ENCODE measurements around the gene CDC42BPB. TPM values are rescaled to one million over a fixed set of nuclear protein-coding genes. Genes with fewer than 3 reads are reported as not detected.

The CDC42BPB gene
- total RNA-seq, 2 experiments from 2014 or later, result 6.6 to 7.6 TPM

- Mint-ChIP-seq H3K4me3 (no peak overlapping the region), H3K9me3 (no peaks in the 10 kb centered on the region), H3K4me1 (ENCODE audit: low read depth) (peaks cover 12% of the 10 kb centered on the region), H3K27ac (no peak overlapping the region), H3K36me3 (ENCODE audit: low read depth) (peaks cover 4% of the 10 kb centered on the region), H3K27me3 (no peaks in the 10 kb centered on the region)
- Histone ChIP-seq H3K9me3 (ENCODE audit: control insufficient read depth in 1 of 2, insufficient read depth in 1 of 2, low read length in 2 of 2) (no peaks in the 10 kb centered on the region), H3K36me3 (ENCODE audit: insufficient read depth, low read length) (no peaks in the 10 kb centered on the region), H3K4me1 (ENCODE audit: insufficient read depth, low read length) (peaks cover 19% of the 10 kb centered on the region), H3K27me3 (ENCODE audit: control insufficient read depth in 1 of 2, insufficient read depth in 2 of 2, low read length in 2 of 2) (no peaks in the 10 kb centered on the region), H3K4me3 (ENCODE audit: low read length) (no peak overlapping the region), H3K27ac (ENCODE audit: low read depth in 1 of 2, low read length in 2 of 2) (no peak overlapping the region)
- ChIA-PET CTCF (no interaction called here), POLR2A (no interaction called here)
- DNase-seq (no peak), ATAC-seq (ENCODE audit: poor library complexity) (no peak)
- TF ChIP-seq CTCF (IDR thresholded peaks at IDR 0.05), result no peak
- intact Hi-C loops (cut with DNase I, micrococcal nuclease), result no loop called here
These were observed 104.2 kb downstream of the CDC42BPB start for GRCh38 chr14:102953100-102953499.

GRCh38 chr14:102952276-102952675, 105.1 kb downstream of the CDC42BPB start:
- Histone ChIP-seq H3K27ac (ENCODE audit: low read depth in 1 of 2, low read length in 2 of 2) (no peak overlapping the region), H3K4me1 (ENCODE audit: insufficient read depth, low read length) (peaks cover 25% of the 10 kb centered on the region), H3K36me3 (ENCODE audit: insufficient read depth, low read length) (no peaks in the 10 kb centered on the region), H3K27me3 (ENCODE audit: control insufficient read depth in 1 of 2, insufficient read depth in 2 of 2, low read length in 2 of 2) (no peaks in the 10 kb centered on the region), H3K4me3 (ENCODE audit: low read length) (no peak overlapping the region), H3K9me3 (ENCODE audit: control insufficient read depth in 1 of 2, insufficient read depth in 1 of 2, low read length in 2 of 2) (no peaks in the 10 kb centered on the region)
- CTCF ChIA-PET, result no interaction called here
- DNase-seq (no peak), ATAC-seq (ENCODE audit: poor library complexity) (no peak)
- no peak overlapping the region for H3K27ac Mint-ChIP-seq
- intact Hi-C loops (cut with DNase I, micrococcal nuclease), result no loop called here
- POLR2A ChIA-PET, result no interaction called here
- peaks cover 17% of the 10 kb centered on the region for H3K4me1 Mint-ChIP-seq (ENCODE audit: low read depth)
- no peaks in the 10 kb centered on the region for H3K36me3 Mint-ChIP-seq (ENCODE audit: low read depth)
- TF ChIP-seq CTCF (IDR thresholded peaks at IDR 0.05), result no peak
- no peaks in the 10 kb centered on the region for H3K27me3 Mint-ChIP-seq
- no peak overlapping the region for H3K4me3 Mint-ChIP-seq
- no peaks in the 10 kb centered on the region for H3K9me3 Mint-ChIP-seq

- H3K9me3 ChIP-seq (ENCODE audit: control insufficient read depth in 1 of 2, insufficient read depth in 1 of 2, low read length in 2 of 2), result no peaks in the 10 kb centered on the region
- H3K27ac Mint-ChIP-seq, result no peak overlapping the region
- no peak for TF ChIP-seq CTCF (IDR thresholded peaks at IDR 0.05)
- no peaks in the 10 kb centered on the region for H3K36me3 Mint-ChIP-seq (ENCODE audit: low read depth)
- no peaks in the 10 kb centered on the region for H3K36me3 ChIP-seq (ENCODE audit: insufficient read depth, low read length)
- H3K4me1 ChIP-seq (ENCODE audit: insufficient read depth, low read length), result peaks cover 30% of the 10 kb centered on the region
- no peaks in the 10 kb centered on the region for H3K27me3 ChIP-seq (ENCODE audit: control insufficient read depth in 1 of 2, insufficient read depth in 2 of 2, low read length in 2 of 2)
- intact Hi-C loops (cut with DNase I, micrococcal nuclease), result no loop called here
- H3K9me3 Mint-ChIP-seq, result no peaks in the 10 kb centered on the region
- no peak for DNase-seq
- H3K4me3 Mint-ChIP-seq, result no peak overlapping the region
- H3K4me3 ChIP-seq (ENCODE audit: low read length), result no peak overlapping the region
- peaks cover 22% of the 10 kb centered on the region for H3K4me1 Mint-ChIP-seq (ENCODE audit: low read depth)
- POLR2A ChIA-PET, result no interaction called here
- H3K27ac ChIP-seq (ENCODE audit: low read depth in 1 of 2, low read length in 2 of 2), result no peak overlapping the region
- CTCF ChIA-PET, result no interaction called here
- H3K27me3 Mint-ChIP-seq, result no peaks in the 10 kb centered on the region
- no peak for ATAC-seq (ENCODE audit: poor library complexity)
These were observed 105.5 kb downstream of the CDC42BPB start for GRCh38 chr14:102951799-102952198.
